MCF 10A (cell line): ENCODE measurements around the gene NIN. TPM values are rescaled to one million over a fixed set of nuclear protein-coding genes. Genes with fewer than 3 reads are reported as not detected.

Source experiments
- total RNA-seq: library from RNA; stranded (reverse); gene quantifications from 2 replicates; pipeline ENCODE4 v1.2.3, GENCODE V29; 2022

NIN gene
- total RNA-seq, 1 experiment from 2014 or later, result 33.0 TPM

Other genes with a start within 250 kb of the NIN start
- gene SAV1, start 162.9 kb downstream of the NIN start, total RNA-seq, result 32.5 and 34.7 TPM in 2 replicates
- gene ABHD12B, start 40.9 kb upstream of the NIN start, total RNA-seq, result not detected in 2 replicates
- gene PYGL, start 113.3 kb upstream of the NIN start, total RNA-seq, result 75.4 and 87.3 TPM in 2 replicates